HepG2 (cell line): ENCODE measurements around the gene SGPP2. TPM values are rescaled to one million over a fixed set of nuclear protein-coding genes. Genes with fewer than 3 reads are reported as not detected.

ENCODE experiments used
- ATAC-seq: fragments of 200-7000 bp; cut with Tn5 transposase; 3 replicates; pipeline ENCODE4 v1.9.1; 2020; ENCODE audit warnings: mild to moderate bottlenecking, moderate library complexity
- BruUV-seq: library from RNA; stranded (reverse); fragments of 400-500 nt; replicated peaks from 2 replicates; lab custom pipeline; 2021; lab: Mats Ljungman, UMichigan
- CTCF ChIA-PET: fragments of 300-600 bp; formaldehyde crosslinking; extraction: SDS; loops from one replicate; lab custom pipeline; 2021; ENCODE audit warnings: low total read pairs, inconsistent platforms, low intra/inter-chr PET ratio; lab: Yijun Ruan, JAX
- POLR2A ChIA-PET: fragments of 350-600 bp; sonication (Branson Sonifier 250); formaldehyde crosslinking; loops from one replicate; lab custom pipeline; 2020; ENCODE audit warnings: antibody characterized with exemption, inconsistent platforms; lab: Yijun Ruan, JAX
- DNase-seq: peaks from one replicate; pipeline ENCODE4 v3.0.0-alpha.2; 2015; ENCODE audit warnings: low spot score
- FAIRE-seq: peaks from 3 replicates; lab custom pipeline; 2011; peaks lifted over from hg19 to GRCh38; lab: Jason Lieb, UNC
- H2AFZ ChIP-seq: one replicate; pipeline ENCODE4 v1.6.1; 2011; ENCODE audit warnings: low read length, inconsistent platforms
- H3K27ac ChIP-seq: fragments of 300-600 bp; 3 replicates; pipeline ENCODE4 v1.8.0; 2011; ENCODE audit warnings: mixed run types, mild to moderate bottlenecking, mixed read lengths, low read length, inconsistent platforms; ENCODE audit not compliant: insufficient read depth; ENCODE audit errors: extremely low read length
- H3K27me3 ChIP-seq, 2 experiments: fragments of 200-600 bp in 1 of 2; 2 replicates in 1 of 2; 3 replicates in 1 of 2; pipeline versions ENCODE4 v1.6.0 to v1.8.0; 2011; ENCODE audit warnings: low read length in 2 of 2, mild to moderate bottlenecking in 2 of 2, moderate library complexity in 2 of 2, inconsistent platforms in 1 of 2; ENCODE audit not compliant: insufficient read depth in 2 of 2, control insufficient read depth in 1 of 2
- H3K36me3 ChIP-seq, 2 experiments: fragments of 200-600 bp in 1 of 2; replicated peaks in 1 of 2; 2 replicates in 1 of 2; 3 replicates in 1 of 2; pipeline versions ENCODE4 v1.5.1 to v1.8.0; 2011; ENCODE audit warnings: low read length in 2 of 2, inconsistent platforms in 1 of 2; ENCODE audit not compliant: insufficient read depth in 2 of 2, control insufficient read depth in 1 of 2
- H3K4me1 ChIP-seq: 2 replicates; pipeline ENCODE4 v1.5.1; 2012; ENCODE audit warnings: low read length, inconsistent platforms; ENCODE audit not compliant: insufficient read depth
- H3K4me2 ChIP-seq: 2 replicates; pipeline ENCODE4 v1.6.0; 2011; ENCODE audit warnings: low read depth, low read length, inconsistent platforms
- H3K4me3 ChIP-seq, 3 experiments: fragments of 200-600 bp in 1 of 3; sonication (generic), shearing (Covaris generic) in 1 of 3; replicated peaks in 1 of 3; 2 replicates each; pipeline ENCODE4 v1.5.1; 2011 to 2016; ENCODE audit warnings: low read length in 3 of 3, inconsistent platforms in 2 of 3, low read depth in 2 of 3, mild to moderate bottlenecking in 2 of 3, control low read depth in 1 of 3, mixed read lengths in 1 of 3; ENCODE audit not compliant: insufficient read depth in 1 of 3
- H3K79me2 ChIP-seq: one replicate; pipeline ENCODE4 v1.6.1; 2011; ENCODE audit warnings: low read length, inconsistent platforms; ENCODE audit not compliant: insufficient read depth
- H3K9ac ChIP-seq: 2 replicates; pipeline ENCODE4 v1.6.0; 2011; ENCODE audit warnings: mild to moderate bottlenecking, low read depth, low read length, inconsistent platforms; ENCODE audit not compliant: insufficient read depth
- H3K9me3 ChIP-seq: 2 replicates; pipeline ENCODE4 v1.5.1; 2012; ENCODE audit warnings: mild to moderate bottlenecking, low read length
- H4K20me1 ChIP-seq: 2 replicates; pipeline ENCODE4 v1.6.0; 2011; ENCODE audit warnings: inconsistent platforms, mild to moderate bottlenecking, low read length, moderate library complexity; ENCODE audit not compliant: insufficient read depth
- CREB1 ChIP-seq, 2 experiments: fragments of 450-650 bp in 1 of 2; IDR thresholded peaks; 2 replicates each; pipeline ENCODE4 v1.6.1; 2016 to 2017; ENCODE audit warnings: control low read depth in 1 of 2, mild to moderate bottlenecking in 1 of 2, missing compliant biosample characterization in 1 of 2, missing genetic modification characterization in 1 of 2
- CREBL2 ChIP-seq: sonication (generic); formaldehyde crosslinking; IDR thresholded peaks from 2 replicates; pipeline ENCODE4 v1.8.1; 2023; ENCODE audit warnings: missing genetic modification reagents, mild to moderate bottlenecking, borderline replicate concordance
- DBP ChIP-seq: sonication (generic); formaldehyde crosslinking; IDR thresholded peaks from 2 replicates; pipeline ENCODE4 v1.4.0; 2020; ENCODE audit warnings: missing genetic modification reagents; ENCODE audit errors: not compliant biosample characterization
- EEA1 ChIP-seq: sonication (generic); formaldehyde crosslinking; IDR thresholded peaks from 2 replicates; pipeline ENCODE4 v1.5.1; 2020; ENCODE audit warnings: mild to moderate bottlenecking, missing genetic modification reagents, borderline replicate concordance
- NCOA1 ChIP-seq: sonication (generic); formaldehyde crosslinking; IDR thresholded peaks from 2 replicates; pipeline ENCODE4 v1.9.0; 2021; ENCODE audit warnings: missing genetic modification reagents
- PLRG1 ChIP-seq: fragments of 450-650 bp; conservative IDR thresholded peaks from 2 replicates; pipeline ENCODE4 v1.6.1; 2016
- RCOR2 ChIP-seq: IDR thresholded peaks from 2 replicates; pipeline ENCODE4 v1.6.1; 2016; ENCODE audit warnings: missing biosample characterization, missing genetic modification reagents
- RNF2 ChIP-seq: fragments of 450-650 bp; conservative IDR thresholded peaks from 2 replicates; pipeline ENCODE4 v1.6.1; 2016; ENCODE audit warnings: low read depth
- TFAP4 ChIP-seq: sonication (generic); IDR thresholded peaks from 2 replicates; pipeline ENCODE4 v1.6.1; 2016; ENCODE audit warnings: low read depth, borderline replicate concordance
- ZKSCAN1 ChIP-seq: fragments of 150-350 bp; IDR thresholded peaks from 2 replicates; pipeline ENCODE4 v1.6.1; 2014; ENCODE audit warnings: low read length
- ZNF136 ChIP-seq: sonication (generic); formaldehyde crosslinking; IDR thresholded peaks from 2 replicates; pipeline ENCODE4 v1.8.1; 2022; ENCODE audit warnings: low read depth, mild to moderate bottlenecking, moderate library complexity, missing genetic modification reagents
- ZNF317 ChIP-seq: sonication (generic); formaldehyde crosslinking; IDR thresholded peaks from 2 replicates; pipeline ENCODE4 v1.5.0; 2020; ENCODE audit warnings: mild to moderate bottlenecking, missing genetic modification reagents
- ZNF609 ChIP-seq: sonication (generic); formaldehyde crosslinking; IDR thresholded peaks from 2 replicates; pipeline ENCODE4 v1.4.0; 2020; ENCODE audit warnings: mild to moderate bottlenecking, missing genetic modification reagents, borderline replicate concordance
- ZNF710 ChIP-seq: sonication (generic); formaldehyde crosslinking; IDR thresholded peaks from 2 replicates; pipeline ENCODE4 v1.5.0; 2020; ENCODE audit warnings: mild to moderate bottlenecking, missing genetic modification reagents, borderline replicate concordance
- WGBS: methylation state at CpG from one replicate; pipeline ENCODE4 v1.1.6; 2017; ENCODE audit warnings: low lambda C conversion rate; 5-methylcytosine and 5-hydroxymethylcytosine counted together
- in situ Hi-C: cut with HindIII; loops from 2 replicates; pipeline ENCODE4 v1.10.0; 2017; ENCODE audit warnings: low pct_unique_long_range_greater_than_20kb; ENCODE audit not compliant: extremely low pct_ligation_motif_present
- intact Hi-C: fragments of 100-400 bp; cut with micrococcal nuclease; formaldehyde crosslinking; loops from one replicate; pipeline ENCODE4 v1.10.0; 2022; ENCODE audit not compliant: unreplicated experiment
- polyA plus RNA-seq, 8 experiments: library from polyadenylated mRNA; depleted of rRNA in 3 of 8; stranded (reverse) in 7 of 8; unstranded in 1 of 8; fragments of >200 nt; fragmentation: Illumina TruSeq in 4 of 8; extraction: Trizol in 4 of 8; gene quantifications; 2 replicates each; pipeline versions ENCODE4 v1.2.1 to v1.2.3, GENCODE V29; 2011 to 2016; ENCODE audit warnings: low read depth in 4 of 8, missing spikeins in 1 of 8, mixed read lengths in 1 of 8; ENCODE audit not compliant: insufficient read depth in 1 of 8
- total RNA-seq, 5 experiments: library from RNA; depleted of rRNA; stranded (reverse); fragments of >200 nt; fragmentation: Illumina TruSeq; extraction: Trizol; gene quantifications; 2 replicates each; pipeline ENCODE4 v1.2.3, GENCODE V29; 2016; ENCODE audit warnings: low read depth in 1 of 5

Gene SGPP2
- total and polyA plus RNA-seq, 2 of the 13 experiments (the other 11 are each of a cell fraction or from before 2014, with no cell fraction given): not detected

GRCh38 chr2:222424729-222425671, 657 bp downstream of the SGPP2 start:
- Histone ChIP-seq H4K20me1 (no peaks in the 10 kb centered on the region), H3K79me2 (no peaks in the 10 kb centered on the region), H3K4me1 (no peaks in the 10 kb centered on the region), H3K9ac (no peak overlapping the region), H3K9me3 (no peaks in the 10 kb centered on the region), H3K27ac (no peak overlapping the region), H3K4me3 (no peak overlapping the region), H3K27me3 (peaks cover 3 to 27% of the 10 kb centered on the region in 2 experiments; a peak in 4 of 5 replicates), H3K36me3 (no peaks in the 10 kb centered on the region), H3K4me2 (no peak overlapping the region), H2AFZ (no peak overlapping the region)
- 59% methylated on average over 37 of the region's 74 CpGs for WGBS
- no peak for FAIRE-seq
- BruUV-seq: no TSS peak
- ChIA-PET POLR2A (no interaction called here), CTCF (no interaction called here)
- DNase-seq: no peak
- no peak for ATAC-seq
- intact Hi-C loops: no loop called here
- in situ Hi-C loops: no loop called here
- no peak for TF ChIP-seq ZNF710 (CRISPR knock-in tag)
- no peak for TF ChIP-seq ZNF136 (CRISPR knock-in tag)
- TF ChIP-seq ZKSCAN1: no peak
- TF ChIP-seq ZNF609: no peak
- no peak for TF ChIP-seq NCOA1 (CRISPR knock-in tag)
- TF ChIP-seq DBP (CRISPR knock-in tag): no peak
- no peak for TF ChIP-seq RNF2
- TF ChIP-seq CREBL2: no peak
- TF ChIP-seq EEA1: no peak
- TF ChIP-seq TFAP4: no peak
- no peak for TF ChIP-seq PLRG1
- TF ChIP-seq CREB1 (IDR thresholded peaks at IDR 0.05): no peak
- TF ChIP-seq CREB1 (CRISPR knock-in tag; IDR thresholded peaks at IDR 0.05): no peak
- no peak for TF ChIP-seq ZNF317 (CRISPR knock-in tag)
- TF ChIP-seq RCOR2 (CRISPR knock-in tag): no peak
